Measurements from ENCODE around the gene TUG1.

GRCh38 chr22:30994960-30995359 is 25.9 kb downstream of the TUG1 start:
- TF ChIP-seq CTCF (conservative IDR thresholded peaks at IDR 0.05 in 1 of 2, IDR thresholded peaks at IDR 0.05 in 1 of 2; ENCODE audit: extremely low read depth in 1 of 2, insufficient read depth in 1 of 2, low read depth in 1 of 2, low read length in 2 of 2) (no peak), EZH2 (IDR thresholded peaks at IDR 0.05; ENCODE audit: borderline replicate concordance, low read length) (no peak)
